ENCODE results near the gene LDLRAD3.

LDLRAD3 gene

DNA sequence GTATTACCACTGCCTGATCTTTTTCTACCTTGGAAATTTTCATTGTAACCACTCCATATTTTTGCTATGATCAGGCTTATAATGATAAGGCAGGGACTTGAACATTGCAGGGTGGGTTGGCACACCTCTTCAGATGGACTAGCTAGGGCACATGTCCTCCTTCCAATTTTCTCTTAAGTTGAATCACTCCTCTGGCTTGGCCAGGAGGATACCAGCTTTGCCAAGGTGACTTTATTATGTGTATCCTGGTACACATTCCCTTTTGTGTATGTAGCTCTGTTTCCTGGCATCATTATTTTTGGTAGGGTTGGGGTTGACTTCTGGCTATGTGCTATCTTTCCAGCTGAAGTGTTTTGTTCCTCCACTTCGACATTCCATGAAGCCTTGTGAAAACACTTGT, 8.5 kb upstream of the LDLRAD3 start:
- TF ChIP-seq GATA3 (IDR thresholded peaks at IDR 0.05; ENCODE audit: low read depth, low read length) (no peak), GATA2 (IDR thresholded peaks at IDR 0.05; ENCODE audit: low read depth, low read length) (no peak)

DNA sequence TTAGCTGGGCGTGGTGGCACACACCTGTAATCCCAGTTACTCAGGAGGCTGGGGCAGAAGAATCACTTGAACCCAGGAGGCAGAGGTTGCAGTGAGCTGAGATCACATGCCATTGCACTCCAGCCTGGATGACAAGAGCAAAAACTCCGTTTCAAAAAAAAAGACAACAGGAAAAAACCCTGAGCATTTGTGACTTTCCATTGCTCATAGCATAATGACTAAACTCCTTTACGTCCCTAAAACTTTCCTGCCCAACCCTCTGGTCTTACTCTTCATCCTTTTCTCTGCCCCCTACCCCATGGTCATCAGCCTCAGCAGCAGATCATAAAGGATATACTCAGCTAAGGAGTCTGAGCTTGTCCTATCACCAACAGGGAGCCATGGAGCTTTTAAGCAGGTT, 6.8 kb upstream of the LDLRAD3 start:
- TF ChIP-seq GATA3 (IDR thresholded peaks at IDR 0.05; ENCODE audit: low read depth, low read length) = no peak
- no peak for TF ChIP-seq GATA2 (IDR thresholded peaks at IDR 0.05; ENCODE audit: low read depth, low read length)

DNA sequence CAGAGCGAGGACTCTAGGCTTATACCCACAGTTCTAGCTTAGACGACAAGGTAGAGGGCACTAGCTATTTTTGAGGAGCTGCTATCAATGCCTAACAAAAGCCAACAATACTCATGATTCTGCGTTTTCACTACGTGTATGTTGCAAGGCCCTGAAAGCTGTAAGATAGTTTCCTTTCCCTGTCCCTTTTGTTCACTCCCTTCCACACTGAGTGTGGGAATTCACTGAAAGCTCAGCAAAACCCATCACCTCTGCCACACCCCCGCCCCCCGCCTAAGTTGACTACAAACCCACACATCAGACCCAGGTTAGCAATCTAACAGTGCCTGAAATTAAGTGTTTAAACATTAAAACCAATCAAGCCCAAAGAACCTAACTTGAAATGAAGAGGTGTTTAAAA, 6.2 kb upstream of the LDLRAD3 start:
- TF ChIP-seq GATA2 (IDR thresholded peaks at IDR 0.05; ENCODE audit: low read depth, low read length) (no peak), GATA3 (IDR thresholded peaks at IDR 0.05; ENCODE audit: low read depth, low read length) (no peak)

DNA sequence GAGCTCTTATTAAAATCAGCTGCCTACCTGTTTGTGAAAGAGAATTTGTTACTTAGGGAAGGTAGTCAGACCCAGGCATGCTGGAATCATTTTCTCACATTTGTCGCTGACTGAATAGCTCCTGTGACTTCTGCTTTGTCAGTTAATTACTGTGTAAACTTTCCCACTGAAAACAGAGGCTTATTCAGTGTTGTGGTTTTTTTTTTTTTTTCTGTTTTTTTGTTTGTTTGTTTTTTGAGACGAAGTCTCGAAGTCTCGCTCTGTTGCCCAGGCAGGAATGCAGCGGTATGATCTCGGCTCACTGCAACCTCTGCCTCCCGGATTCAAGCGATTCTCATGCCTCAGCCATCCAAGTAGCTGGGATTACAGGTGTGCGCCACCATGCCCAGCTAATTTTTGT, 5.6 kb upstream of the LDLRAD3 start:
- TF ChIP-seq GATA2 (IDR thresholded peaks at IDR 0.05; ENCODE audit: low read depth, low read length) (no peak), GATA3 (IDR thresholded peaks at IDR 0.05; ENCODE audit: low read depth, low read length) (no peak)

DNA sequence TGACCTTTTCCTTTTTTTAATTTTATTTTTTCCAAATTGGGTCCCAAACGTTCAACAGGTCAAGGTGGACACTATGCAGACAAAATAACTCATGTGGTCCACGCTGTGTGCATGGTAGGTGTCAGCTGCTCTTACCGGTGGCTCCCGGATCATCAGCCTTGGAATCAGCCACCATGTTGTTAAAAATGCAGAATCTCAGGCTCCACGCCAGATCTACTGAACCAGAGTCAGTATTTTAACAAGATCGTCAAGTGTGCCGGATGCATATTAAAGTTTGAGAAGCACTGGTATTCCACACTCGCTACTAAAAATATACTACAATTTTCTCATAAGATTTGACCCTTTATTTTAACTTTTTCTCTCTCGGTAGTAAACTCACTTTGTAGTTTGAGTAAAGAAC, 553 bp upstream of the LDLRAD3 start:
- TF ChIP-seq GATA2 (IDR thresholded peaks at IDR 0.05; ENCODE audit: low read depth, low read length) (no peak), GATA3 (IDR thresholded peaks at IDR 0.05; ENCODE audit: low read depth, low read length) (no peak)

DNA sequence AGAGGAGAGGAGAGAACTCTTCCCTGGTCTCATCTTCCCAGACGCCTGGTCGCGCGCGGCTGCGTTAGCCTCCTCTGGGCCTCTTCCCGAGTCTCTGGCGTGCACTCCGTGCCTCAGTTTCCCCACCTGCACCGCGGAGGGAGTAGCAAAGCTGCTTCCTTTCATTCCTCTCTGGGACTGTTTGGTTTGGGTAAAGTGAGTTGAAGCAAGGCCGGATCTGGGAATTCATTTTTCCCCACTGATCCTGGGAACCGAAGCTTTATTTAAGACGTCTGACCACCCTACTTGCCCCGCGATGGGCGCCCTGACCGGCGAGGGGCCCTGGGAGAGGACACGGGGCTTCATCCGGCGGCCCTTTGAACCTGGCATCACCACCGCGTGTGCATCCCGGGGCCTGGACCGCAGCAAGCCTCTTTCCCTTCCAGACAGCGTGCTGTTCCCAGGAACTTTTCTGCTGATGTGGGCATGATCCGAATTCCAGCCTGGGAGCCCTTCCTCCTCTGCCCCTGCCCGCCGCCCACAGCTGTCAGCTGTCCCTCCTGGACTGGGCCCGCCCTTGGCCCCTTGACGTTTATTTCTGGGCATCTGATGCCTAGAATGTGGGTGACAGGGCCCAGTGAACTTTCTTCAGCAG, 758 bp downstream of the LDLRAD3 start:
- TF ChIP-seq GATA2 (IDR thresholded peaks at IDR 0.05; ENCODE audit: low read depth, low read length) (no peak), GATA3 (IDR thresholded peaks at IDR 0.05; ENCODE audit: low read depth, low read length) (no peak)

DNA sequence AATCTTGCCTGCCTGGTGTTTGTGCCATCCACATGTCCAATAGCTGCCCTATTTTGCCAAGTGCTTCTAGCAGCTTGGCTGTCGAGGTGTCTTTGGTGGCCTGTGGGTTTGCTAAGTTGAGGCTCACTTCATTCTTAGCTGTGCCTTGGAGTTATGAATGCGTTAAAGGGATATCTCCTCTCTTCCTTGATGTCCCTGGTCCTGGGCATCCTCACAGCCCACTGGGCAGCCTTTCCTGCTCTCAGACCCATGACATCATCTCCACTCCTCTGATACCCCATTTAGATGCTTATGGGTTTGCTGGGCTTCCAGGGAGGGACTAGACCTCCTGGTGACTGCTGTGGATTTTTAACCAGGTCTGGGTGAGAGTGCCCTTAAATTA, 1.3 kb downstream of the LDLRAD3 start:
- TF ChIP-seq GATA3 (IDR thresholded peaks at IDR 0.05; ENCODE audit: low read depth, low read length) = no peak

DNA sequence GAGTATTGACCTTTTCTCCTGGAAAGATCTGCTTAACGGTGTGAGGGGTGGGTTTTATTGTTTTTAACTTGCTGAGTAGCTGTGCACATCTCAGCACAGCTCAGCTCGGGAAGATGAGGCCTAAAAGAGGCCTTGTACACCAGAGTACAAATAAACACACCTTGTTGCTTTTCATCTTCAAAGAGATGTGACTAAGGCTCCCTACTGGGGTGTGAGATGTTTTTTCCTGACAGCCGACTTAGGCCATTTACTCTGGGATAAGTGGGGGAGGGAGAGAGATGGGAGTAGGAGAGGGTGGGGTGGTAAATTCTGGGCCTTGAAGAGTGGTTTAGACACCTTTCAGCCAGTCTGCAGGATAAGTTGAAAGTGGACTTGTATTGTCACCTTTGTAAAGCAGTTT, 2.9 kb downstream of the LDLRAD3 start:
- no peak for TF ChIP-seq GATA3 (IDR thresholded peaks at IDR 0.05; ENCODE audit: low read depth, low read length)
- no peak for TF ChIP-seq GATA2 (IDR thresholded peaks at IDR 0.05; ENCODE audit: low read depth, low read length)

DNA sequence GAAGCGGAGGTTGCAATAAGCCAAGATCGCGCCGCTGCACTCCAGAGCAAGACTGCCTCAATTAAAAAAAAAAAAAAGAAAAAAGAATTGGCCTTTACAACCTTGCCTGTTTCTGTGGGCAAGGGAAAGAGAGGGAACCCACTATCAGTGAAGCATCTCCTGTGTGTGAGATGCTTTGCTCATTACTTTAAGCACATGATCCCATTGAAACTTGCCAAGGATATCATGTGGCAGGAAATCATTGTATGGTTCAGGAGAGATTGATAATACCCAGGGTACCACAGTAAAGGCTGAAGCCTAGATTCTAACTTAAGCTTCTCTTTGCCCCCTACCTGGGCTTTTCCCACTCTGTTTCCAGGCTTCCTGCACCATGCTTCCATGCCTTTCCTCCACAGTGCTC, 3.6 kb downstream of the LDLRAD3 start:
- TF ChIP-seq GATA3 (IDR thresholded peaks at IDR 0.05; ENCODE audit: low read depth, low read length) = no peak
- no peak for TF ChIP-seq GATA2 (IDR thresholded peaks at IDR 0.05; ENCODE audit: low read depth, low read length)

DNA sequence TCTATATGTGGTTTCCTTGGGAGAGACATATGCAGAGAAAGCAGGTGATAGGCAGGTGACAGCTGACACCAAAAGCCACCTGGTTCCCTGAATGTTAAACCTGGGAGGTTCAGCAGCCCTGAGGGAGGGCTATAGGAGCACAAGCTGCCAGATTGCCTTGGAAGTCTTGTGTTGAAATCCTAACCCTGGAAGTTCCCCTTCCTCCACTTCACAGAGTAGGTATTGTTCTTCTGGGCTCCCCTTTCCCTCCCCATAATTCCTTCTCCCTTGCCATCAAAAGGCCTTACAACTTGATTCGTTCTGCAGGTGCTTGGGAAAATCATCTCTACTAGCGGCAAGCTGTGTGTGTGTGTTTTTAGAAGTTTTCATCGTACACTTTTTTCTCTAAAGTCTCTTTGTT, 5.4 kb downstream of the LDLRAD3 start:
- no peak for TF ChIP-seq GATA2 (IDR thresholded peaks at IDR 0.05; ENCODE audit: low read depth, low read length)
- no peak for TF ChIP-seq GATA3 (IDR thresholded peaks at IDR 0.05; ENCODE audit: low read depth, low read length)

DNA sequence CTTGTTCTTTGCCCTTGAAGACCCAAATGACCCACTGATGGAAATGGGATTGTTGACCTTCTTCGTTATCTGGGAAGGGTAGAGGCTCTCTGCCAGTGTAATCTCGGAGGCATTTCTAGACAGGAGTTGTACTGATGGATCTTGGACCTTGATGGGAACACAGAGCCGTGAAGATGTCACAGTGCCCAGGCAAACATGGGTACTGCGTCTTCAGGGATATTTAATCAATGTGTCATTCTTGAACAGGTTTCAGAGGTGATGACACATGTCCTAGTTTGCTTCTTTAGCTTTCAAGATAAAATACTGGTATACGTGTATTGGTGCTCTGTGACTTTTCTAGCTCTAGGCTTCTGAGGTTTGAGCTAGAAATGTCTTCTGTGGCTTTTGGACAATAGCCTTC, 6.2 kb downstream of the LDLRAD3 start:
- TF ChIP-seq GATA2 (IDR thresholded peaks at IDR 0.05; ENCODE audit: low read depth, low read length) (no peak), GATA3 (IDR thresholded peaks at IDR 0.05; ENCODE audit: low read depth, low read length) (no peak)

DNA sequence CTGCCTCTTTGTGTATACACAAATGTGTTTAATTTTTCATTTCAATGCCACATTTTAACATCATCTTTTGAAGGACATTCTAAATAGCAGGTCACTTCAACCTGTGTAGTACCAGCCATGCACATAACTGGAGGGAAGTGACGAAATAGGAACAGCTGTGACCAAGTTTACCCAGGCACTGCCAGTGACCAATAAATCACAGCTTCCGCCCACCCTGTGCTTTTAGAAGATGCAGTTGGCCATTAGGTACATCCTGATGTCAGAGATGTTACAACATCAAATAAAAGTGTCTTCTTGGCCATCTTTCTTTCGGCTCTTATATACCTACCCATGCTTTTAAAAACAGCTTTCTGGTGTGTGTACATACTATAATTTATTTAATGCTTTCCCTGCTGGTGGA, 7.8 kb downstream of the LDLRAD3 start:
- TF ChIP-seq GATA2 (IDR thresholded peaks at IDR 0.05; ENCODE audit: low read depth, low read length) (no peak), GATA3 (IDR thresholded peaks at IDR 0.05; ENCODE audit: low read depth, low read length) (no peak)

DNA sequence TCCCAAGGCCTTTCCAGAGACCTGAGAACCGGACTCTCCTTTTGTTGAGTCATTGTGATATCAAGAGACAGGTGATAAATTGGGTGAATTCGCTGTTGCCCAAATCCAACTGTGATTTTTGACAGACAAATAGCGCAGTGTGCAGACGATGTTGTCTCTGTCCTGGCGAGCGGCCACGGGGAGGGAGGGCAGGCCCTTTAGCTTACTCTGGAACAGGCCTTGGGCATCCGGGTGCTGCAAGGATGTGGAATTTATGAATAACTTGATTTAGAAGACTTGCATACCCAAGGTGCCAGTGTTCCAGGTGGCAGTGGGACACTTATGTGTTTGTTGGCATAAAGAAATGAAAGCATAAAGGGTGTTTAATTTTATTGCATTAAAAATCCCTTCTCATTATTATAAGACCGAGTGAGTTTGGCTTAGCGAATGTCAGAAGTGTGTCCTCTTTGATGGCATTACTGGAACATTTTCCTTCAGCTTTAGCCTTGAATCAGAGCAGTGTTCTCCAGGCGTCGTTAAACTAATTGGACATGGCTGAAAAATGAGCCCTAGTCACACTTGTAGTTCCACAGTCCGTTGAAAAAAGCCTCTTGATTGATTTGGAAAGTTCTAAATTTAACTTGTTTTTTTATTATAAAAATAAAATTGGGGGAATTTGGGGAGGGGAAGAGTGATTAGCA, 9.4 kb downstream of the LDLRAD3 start:
- TF ChIP-seq GATA3 (IDR thresholded peaks at IDR 0.05; ENCODE audit: low read depth, low read length) = no peak
- no peak for TF ChIP-seq GATA2 (IDR thresholded peaks at IDR 0.05; ENCODE audit: low read depth, low read length)

DNA sequence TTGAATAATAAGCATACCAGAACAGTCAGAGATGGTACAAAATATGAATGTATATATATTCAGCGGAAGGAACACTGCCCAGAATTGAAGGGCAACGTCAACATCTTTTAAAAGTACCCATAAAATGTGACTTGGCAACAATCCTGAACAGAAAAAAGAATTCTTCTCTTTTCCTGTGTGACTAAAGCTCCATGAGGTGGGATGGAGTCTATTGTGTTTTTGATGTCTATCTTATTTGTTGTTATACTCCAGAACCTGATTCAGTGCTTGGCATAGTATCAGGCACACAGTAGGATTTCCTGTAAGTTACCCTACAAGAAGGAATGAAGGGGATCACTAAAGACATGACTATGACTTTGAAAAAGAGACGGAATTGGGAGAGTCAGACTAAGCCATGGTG, 10.3 kb downstream of the LDLRAD3 start:
- TF ChIP-seq GATA2 (IDR thresholded peaks at IDR 0.05; ENCODE audit: low read depth, low read length) (no peak), GATA3 (IDR thresholded peaks at IDR 0.05; ENCODE audit: low read depth, low read length) (no peak)

DNA sequence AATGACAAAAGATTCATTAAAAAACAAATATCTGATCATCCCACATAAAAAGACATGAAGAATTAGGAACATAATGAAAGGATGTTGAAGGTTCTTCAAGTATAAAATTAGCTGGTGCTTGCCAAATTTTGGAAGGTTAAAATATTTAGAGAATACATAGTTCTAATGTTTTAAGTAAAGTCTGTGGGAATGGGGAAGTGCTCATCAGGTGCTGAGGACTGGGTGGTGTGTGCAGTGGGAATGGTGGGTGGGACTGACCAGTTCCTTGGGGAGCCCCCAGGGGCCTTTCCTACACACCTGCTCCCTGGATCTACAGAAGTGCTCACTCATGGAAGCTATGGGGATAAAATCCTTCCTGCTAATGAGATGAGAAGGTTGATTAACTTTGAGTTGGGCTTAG, 11.8 kb downstream of the LDLRAD3 start:
- TF ChIP-seq GATA3 (IDR thresholded peaks at IDR 0.05; ENCODE audit: low read depth, low read length) (no peak), GATA2 (IDR thresholded peaks at IDR 0.05; ENCODE audit: low read depth, low read length) (no peak)

Data from SH-SY5Y (cell line).